ENCODE data around the gene TELO2.

Gene TELO2

DNA sequence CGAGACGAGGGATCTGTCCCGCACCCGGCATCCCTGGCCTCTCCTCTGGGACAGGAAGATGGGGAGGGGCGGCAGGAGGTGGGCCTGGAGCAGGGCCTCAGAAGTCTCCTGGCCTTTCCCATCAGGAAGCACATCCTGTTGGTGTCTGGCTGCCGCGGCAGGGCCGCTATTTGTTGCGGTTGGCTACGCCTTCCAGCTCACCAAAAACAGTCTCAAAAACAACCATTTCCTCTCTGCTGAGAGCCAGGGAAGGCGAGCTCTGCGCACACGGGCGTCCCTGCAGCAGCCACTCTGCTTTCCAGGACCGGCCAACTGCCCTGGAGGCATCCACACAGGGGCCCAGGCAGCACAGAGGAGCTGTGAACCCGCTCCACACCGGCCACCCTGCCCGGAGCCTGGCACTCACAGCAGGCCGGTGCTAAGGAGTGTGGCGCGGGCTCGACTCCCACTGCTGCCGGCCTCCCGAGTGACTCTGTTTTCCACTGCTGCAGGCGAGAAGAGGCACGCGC lies 40.3 kb downstream of the TELO2 start, which contains the start of gene TMEM204:
TSS of gene TMEM204 (plus strand) at position 224 of the 509 bp plus-strand sequence. CDS start 610 bp downstream, outside the sequence.
- H3K27ac ChIP-seq, result no peak within 1 kb of the TSS
- TF ChIP-seq ZFX (IDR thresholded peaks at IDR 0.05; ENCODE audit: borderline replicate concordance), result no peak
- TF ChIP-seq, protein P1, sequence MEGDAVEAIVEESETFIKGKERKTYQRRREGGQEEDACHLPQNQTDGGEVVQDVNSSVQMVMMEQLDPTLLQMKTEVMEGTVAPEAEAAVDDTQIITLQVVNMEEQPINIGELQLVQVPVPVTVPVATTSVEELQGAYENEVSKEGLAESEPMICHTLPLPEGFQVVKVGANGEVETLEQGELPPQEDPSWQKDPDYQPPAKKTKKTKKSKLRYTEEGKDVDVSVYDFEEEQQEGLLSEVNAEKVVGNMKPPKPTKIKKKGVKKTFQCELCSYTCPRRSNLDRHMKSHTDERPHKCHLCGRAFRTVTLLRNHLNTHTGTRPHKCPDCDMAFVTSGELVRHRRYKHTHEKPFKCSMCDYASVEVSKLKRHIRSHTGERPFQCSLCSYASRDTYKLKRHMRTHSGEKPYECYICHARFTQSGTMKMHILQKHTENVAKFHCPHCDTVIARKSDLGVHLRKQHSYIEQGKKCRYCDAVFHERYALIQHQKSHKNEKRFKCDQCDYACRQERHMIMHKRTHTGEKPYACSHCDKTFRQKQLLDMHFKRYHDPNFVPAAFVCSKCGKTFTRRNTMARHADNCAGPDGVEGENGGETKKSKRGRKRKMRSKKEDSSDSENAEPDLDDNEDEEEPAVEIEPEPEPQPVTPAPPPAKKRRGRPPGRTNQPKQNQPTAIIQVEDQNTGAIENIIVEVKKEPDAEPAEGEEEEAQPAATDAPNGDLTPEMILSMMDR (IDR thresholded peaks at IDR 0.05), result no peak

DNA sequence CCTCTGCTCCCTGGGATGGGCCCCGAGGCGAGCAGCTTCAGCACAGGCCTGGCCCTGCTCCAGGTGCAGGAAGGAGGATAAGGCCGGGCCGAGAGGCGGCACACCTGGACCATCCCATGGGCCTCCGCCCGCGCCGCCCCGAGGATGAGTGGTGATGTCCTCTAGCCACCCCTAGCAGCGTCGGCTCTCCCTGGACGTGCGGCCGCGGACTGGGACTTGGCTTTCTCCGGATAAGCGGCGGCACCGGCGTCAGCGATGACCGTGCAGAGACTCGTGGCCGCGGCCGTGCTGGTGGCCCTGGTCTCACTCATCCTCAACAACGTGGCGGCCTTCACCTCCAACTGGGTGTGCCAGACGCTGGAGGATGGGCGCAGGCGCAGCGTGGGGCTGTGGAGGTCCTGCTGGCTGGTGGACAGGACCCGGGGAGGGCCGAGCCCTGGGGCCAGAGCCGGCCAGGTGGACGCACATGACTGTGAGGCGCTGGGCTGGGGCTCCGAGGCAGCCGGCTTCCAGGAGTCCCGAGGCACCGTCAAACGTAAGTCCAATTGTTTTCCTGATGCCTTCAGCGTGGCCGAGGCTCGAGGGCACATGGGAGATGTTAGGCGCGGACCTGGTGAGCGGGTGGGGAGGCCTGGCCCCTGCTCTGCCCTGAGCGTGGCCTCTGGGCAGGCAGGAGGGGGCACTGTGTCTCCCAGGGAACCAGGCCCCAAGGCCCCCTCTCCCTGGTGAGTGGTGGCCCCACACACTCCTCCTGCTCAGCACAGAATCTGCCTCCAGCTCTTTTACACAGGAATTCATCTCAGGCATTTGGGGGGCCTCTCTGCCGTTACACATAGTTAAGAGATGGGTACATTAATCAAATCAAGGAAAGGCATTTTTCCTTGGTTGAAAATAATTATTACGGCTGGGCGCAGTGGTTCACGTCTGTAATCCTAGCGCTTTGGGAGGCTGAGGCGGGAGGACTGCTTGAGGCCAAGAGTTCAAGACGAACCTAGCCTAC lies 41.2 kb downstream of the TELO2 start:
- H3K27ac ChIP-seq, result no peak overlapping the region
- TF ChIP-seq, protein P1 (IDR thresholded peaks at IDR 0.05), result no peak
- no peak for TF ChIP-seq ZFX (IDR thresholded peaks at IDR 0.05; ENCODE audit: borderline replicate concordance)

DNA sequence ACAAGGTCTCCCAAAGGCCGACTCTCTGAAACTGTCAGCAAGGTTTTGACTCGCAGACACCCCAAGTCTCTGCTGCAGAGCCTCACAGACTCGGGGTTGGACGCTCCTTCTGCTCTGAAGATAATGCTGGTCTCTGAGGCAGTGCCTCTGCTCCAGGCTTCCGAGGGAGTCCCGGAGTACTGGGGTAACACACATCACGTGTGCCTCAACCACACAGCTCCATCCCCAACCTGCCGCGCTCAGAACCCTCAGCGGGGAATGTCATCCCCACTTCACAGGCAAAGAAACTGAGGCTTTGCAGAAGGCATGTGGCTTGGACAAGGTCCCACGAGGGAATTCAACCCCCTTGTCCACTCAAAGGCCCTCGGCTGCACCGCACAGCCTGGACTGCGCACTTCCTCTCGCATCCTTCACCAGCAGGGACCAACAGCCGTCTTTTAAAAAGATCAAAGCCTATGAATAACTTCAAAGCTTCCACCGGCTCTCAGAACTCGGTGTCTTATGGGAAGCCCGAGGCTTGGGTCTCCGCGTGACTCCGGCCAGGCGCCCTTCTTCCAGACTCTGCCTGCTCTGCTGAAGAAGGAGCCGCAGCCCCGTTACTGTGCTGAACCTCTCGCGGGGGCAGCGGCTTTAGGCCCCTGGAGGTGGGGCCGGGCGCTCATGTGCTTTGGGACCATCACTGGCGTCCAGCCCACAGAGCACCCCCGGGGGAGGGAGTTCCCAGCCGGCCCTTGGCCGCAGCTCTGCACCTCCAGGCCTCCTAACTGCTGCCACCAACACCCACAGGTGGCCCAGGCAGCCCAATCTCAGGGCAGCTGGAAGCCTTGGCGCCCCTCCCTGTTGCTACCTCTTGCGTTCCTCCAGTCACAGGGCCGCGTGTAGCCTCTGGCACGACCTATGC lies 42.5 kb downstream of the TELO2 start:
- no peak overlapping the region for H3K27ac ChIP-seq
- no peak for TF ChIP-seq ZFX (IDR thresholded peaks at IDR 0.05; ENCODE audit: borderline replicate concordance)

DNA sequence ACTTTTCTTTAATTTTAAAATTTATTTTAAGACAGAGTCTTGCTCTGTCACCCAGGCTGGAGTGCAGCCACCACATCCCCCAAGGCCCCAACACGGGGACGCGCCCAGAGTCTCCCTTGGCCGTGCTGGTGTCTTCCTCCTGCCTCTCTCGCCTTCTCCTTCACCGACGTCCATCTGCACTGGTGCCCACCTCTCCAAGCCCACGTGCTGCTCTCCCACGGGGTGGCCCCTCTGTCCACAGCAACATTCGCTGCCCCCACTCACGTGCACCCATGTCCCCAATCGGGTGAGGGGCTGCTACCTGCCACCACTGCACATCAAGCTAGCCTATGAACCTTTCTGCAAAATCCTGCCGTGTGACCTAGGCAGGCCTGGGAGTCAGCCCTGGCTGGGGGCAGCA lies 43.4 kb downstream of the TELO2 start:
- no peak overlapping the region for H3K27ac ChIP-seq
- TF ChIP-seq ZFX (IDR thresholded peaks at IDR 0.05; ENCODE audit: borderline replicate concordance), result no peak
- TF ChIP-seq, protein P1 (IDR thresholded peaks at IDR 0.05), result no peak

DNA sequence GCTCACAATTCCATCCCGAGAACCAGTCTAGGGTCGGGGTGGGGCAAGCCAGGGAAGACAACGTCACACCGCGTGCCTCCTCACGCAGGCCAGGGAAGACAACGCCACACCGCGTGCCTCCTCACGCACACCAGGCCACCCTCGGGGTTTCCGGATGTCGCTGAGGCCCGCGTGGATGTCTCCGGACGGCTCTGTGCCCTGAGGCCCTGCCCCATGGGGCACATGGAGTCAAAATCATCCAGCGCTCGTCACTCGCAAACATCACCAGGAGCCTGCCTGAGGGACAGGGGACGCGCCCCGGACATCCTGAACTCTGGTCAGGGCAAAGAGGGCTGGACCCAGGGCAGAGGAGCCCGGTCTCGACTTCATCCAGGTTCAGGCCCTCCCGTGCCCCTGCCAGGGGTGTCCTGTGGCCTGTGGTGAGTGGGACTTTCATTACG lies 44.0 kb downstream of the TELO2 start:
- H3K27ac ChIP-seq, result no peak overlapping the region
- TF ChIP-seq ZFX (IDR thresholded peaks at IDR 0.05; ENCODE audit: borderline replicate concordance), result no peak
- TF ChIP-seq, protein P1 (IDR thresholded peaks at IDR 0.05), result no peak

DNA sequence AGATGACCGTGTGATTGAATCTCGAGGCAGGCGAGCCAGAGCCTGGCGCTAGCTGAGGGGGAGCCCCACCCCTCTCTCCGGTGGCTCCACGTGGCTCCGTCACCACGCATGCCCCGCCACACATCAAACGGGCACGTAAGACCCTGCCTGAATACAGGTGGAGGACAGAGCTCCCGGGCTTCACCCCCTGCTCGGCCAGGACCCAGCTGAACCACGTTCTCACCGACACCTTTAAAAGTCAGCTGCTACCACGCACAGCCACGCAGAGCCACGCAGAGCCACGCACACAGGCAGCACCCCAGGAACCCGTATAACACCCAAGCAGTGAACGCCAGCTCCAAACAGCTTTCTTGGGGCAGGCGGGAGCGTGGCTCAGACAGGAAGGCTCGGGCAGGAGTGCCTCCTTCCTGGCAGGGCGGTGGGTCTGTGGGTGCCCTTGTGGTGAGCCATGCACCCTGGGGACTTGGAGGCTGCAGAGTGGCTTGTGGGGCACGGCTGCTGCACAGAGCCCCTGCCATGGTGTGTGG lies 44.7 kb downstream of the TELO2 start:
- H3K27ac ChIP-seq, result no peak overlapping the region
- TF ChIP-seq ZFX (IDR thresholded peaks at IDR 0.05; ENCODE audit: borderline replicate concordance), result no peak
- TF ChIP-seq, protein P1 (IDR thresholded peaks at IDR 0.05), result no peak
